Umbilical cord (tissue), 2 donors: ENCODE measurements around the gene GIMAP8. TPM values are rescaled to one million over a fixed set of nuclear protein-coding genes. Genes with fewer than 3 reads are reported as not detected.
"Not testable (repeated sequence)": the region's sequence is repeated elsewhere in the genome, so short reads cannot be mapped to it uniquely, and the experiment has no call there.

Source experiments
- DNase-seq: peaks from one replicate; pipeline ENCODE4 v3.0.0-alpha.2; 2015; ENCODE audit warnings: low spot score
- total RNA-seq: library from RNA; depleted of rRNA; stranded (reverse); fragments of >200 nt; gene quantifications from one replicate; pipeline ENCODE4 v1.2.3, GENCODE V29; 2014; ENCODE audit warnings: low replicate concordance; ENCODE audit not compliant: insufficient read depth

GIMAP8 gene
- total RNA-seq, 1 donor from 2014 or later, result 1.2 TPM

DNA sequence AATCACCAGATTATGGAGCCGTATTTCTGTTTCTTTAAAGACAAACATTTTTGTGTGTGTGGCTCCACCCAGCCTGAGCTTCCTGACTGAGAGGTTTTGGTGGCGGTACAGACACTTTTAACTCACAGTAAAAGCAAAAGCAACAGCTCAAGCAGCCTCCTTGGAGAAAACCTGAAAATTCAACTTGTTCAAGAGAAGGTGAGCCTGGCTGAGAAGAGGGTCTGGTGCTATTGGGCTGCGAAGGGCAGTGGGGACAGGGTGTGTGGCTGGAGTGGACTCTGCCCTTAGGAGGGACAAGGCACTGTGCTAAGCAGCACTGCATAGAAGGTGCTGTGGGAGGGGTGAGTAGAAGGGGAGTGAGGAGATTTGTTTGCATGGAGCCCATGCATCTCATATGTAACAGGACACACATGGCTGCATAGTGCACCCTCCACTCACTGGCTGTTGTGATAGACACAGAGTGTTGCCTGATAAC lies 64.4 kb downstream of the GIMAP8 start, which contains the start of gene GIMAP7:
GIMAP7 (plus strand) TSS at position 125 of the 475 bp plus-strand sequence. CDS start 5,103 bp downstream, outside the sequence.
- DNase-seq, result no peak

DNA sequence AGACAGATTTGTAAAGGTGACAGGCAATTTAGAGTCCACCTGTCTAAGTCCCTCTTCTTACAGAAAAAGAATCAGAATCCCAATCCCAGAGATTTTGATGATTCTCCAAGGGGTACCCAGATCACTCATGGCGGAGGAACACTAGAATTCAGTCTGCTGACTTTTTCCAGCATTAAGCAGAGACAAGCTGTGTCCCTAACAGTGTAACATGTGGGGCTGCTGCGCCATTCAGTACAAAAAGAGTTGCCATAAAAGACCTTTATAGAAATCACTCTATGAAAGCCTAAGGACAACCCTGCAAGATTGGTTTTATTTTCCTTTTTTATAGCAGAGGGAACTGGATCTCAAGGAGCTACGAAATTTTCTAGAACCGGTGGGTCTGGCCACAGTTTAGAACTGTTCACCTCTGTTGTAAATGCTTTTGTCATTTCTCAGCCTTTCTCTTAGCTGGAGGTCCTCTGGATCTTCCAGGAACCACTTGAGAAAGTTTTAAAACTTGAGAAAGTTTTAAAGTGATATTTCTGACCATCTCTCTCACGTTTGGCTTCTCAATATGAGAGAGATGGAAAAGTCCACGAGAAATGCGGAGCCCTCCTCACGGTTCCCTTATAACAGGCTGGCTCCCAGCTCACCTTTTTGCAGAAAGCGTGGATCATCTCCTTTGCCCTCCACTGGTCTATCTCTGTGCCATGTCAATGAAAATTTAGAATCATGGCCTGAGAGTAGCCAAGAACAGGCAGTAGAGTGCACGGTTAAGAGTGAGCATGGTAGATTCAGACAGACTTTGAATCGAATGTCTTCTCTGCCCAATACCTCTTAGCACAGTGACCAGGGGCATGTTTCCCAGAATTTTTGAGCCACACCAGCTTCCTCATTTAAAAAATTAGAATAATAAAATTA lies 65.1 kb downstream of the GIMAP8 start:
- DNase-seq, result no peak

DNA sequence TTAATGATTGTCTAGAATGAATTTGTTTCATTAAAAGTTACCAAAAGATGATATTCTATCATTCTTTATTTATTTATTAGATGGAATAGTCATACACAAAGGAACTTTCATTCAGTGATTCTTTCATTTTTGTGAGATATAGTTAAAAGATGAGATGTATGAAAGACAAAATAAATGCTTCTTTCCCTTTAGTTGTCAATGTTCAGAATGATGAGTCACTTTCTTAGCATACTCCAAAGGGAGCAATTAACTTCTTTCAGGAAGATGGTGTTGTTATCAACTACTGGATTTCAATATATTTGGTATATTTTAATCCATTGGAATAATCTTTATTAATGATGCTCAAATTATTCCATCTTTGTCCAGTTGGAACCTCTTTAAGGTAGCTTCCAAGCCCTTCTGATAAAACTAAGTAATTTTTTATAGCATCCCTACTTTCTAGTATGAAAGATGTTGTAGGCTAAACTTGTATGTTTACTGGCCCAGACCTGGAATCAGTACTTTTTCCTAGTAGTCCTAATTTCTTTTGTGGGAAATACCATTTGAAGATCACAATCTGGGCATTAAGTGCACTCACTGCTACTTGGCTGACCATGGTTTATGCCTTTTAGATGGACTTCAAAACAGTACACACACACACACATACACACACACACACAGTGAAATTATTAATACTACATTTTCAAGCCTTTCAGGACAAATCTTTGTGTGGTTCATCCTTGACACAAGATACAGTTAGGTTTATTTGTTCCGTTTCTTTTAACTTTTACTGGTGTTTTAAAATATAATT lies 66.7 kb downstream of the GIMAP8 start:
- DNase-seq, result no peak

GRCh38 chr7:150519310-150519709 lies 68.9 kb downstream of the GIMAP8 start:
- no peak for DNase-seq

DNA sequence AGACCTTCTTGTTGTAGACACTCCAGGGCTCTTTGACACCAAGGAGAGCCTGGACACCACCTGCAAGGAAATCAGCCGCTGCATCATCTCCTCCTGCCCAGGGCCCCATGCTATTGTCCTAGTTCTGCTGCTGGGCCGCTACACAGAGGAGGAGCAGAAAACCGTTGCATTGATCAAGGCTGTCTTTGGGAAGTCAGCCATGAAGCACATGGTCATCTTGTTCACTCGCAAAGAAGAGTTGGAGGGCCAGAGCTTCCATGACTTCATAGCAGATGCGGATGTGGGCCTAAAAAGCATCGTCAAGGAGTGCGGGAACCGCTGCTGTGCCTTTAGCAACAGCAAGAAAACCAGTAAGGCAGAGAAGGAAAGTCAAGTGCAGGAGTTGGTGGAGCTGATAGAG lies 69.7 kb downstream of the GIMAP8 start:
- DNase-seq, result no peak

- not testable (repeated sequence) for DNase-seq
These were observed 72.5 kb downstream of the GIMAP8 start for GRCh38 chr7:150522931-150523330.

DNA sequence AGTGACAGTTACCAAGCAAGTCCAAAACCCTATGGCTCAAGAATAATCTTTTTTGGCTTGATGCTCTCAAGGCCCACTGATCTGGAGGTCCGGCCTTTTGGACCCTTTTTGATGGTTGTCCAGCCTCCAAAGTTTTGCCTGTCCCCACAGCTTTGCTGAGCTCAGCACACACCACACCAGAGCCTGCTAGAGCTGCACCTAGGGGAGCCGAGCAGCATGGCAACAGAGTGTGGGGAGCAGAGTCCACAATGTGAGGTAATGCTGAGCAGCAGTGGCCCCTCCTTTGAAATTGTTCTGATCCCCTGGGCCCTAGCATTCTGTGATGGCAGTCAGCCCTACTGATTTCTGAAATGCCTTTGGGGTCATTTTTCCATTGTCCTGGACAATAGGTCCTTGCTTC lies 73.6 kb downstream of the GIMAP8 start:
- no peak for DNase-seq

Other genes with a start within 250 kb of the GIMAP8 start
- 9.1 TPM for gene LRRC61, start 127.3 kb upstream of the GIMAP8 start, total RNA-seq
- 2.4 TPM for gene ACTR3C, start 127.1 kb upstream of the GIMAP8 start, total RNA-seq
- 62.1 TPM for gene RARRES2, start 109.0 kb upstream of the GIMAP8 start, total RNA-seq
- 24.1 TPM for gene REPIN1, start 81.8 kb upstream of the GIMAP8 start, total RNA-seq
- 4.6 TPM for gene ZNF775, start 71.3 kb upstream of the GIMAP8 start, total RNA-seq
- gene GIMAP7, start 64.2 kb downstream of the GIMAP8 start, total RNA-seq, result 0.48 TPM
- gene GIMAP4, start 116.8 kb downstream of the GIMAP8 start, total RNA-seq, result 9.6 TPM
- gene GIMAP6, start 181.8 kb downstream of the GIMAP8 start, total RNA-seq, result 8.7 TPM
- 23.4 TPM for gene GIMAP2, start 235.1 kb downstream of the GIMAP8 start, total RNA-seq